Globus pallidus (tissue), 1 donor: ENCODE results near the gene KCNB1.

ENCODE experiments used
- DNase-seq: peaks from one replicate; pipeline ENCODE4 v3.0.0-alpha.2; 2015; ENCODE audit warnings: low spot score

The KCNB1 gene

DNA sequence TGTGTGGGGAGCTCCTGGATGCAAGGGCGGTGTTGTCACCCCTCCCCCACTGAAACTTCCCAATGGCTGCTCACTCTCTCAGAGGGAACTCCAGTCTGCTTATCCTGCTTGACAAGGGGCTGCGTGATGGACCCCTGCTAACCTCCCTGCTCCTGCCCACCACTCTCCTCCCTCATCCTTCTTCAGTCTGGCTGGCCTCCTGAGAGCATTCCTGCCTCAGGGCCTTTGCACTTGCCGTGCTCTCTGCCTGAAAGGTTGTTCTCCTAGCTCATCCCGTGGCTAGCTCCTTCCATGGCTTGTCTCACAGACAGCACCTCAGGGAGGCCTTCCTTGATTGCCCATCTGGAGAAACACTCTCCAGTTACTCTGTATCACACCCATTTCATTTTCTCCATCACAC is 130.7 kb downstream of the KCNB1 start:
- no peak for DNase-seq

DNA sequence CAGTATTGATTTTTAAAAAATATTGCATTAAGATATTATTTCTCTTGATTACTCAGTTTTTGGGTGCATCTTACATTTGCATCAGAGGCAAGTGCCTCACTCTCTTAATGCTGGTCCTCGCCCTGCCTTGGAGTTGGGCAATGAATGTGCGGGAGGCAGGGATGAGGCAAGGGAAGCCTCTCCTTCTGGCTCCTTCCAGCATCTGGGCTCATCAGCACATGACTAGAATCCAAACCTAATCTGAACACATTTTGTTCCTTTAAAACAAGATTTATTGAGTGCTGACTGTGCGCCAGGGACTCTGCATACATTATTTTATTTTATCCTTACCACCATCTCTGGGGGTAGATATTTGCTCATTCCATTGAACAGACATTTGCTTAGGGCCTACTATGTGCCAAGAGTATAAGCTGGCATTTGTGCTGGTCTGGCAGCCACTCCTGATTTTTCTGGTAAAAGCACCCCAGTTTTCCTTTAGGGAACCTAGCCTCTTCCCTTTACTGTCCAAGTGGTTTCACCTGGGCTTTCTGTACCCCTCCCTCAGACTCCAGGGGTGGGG is 132.7 kb downstream of the KCNB1 start:
- no peak for DNase-seq

DNA sequence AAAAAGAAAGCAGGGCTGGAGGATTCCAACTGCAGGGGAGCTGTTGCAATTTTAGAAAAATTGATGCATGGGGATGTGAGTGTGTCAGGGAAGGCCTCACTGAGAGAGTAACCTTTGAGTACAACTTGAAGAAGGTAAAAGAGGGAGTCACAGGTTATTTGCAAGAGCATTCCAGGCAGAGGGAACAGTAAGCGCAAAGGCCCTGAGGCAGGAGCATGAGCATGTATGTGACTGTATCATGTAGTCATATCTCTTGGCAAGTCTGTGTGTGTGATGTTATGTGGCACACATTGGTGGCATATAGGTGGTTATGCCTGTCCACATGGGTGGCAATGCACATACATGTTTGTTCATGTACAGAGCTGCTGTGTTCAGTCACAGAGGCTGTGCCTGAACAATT is 133.4 kb downstream of the KCNB1 start:
- DNase-seq = no peak

DNA sequence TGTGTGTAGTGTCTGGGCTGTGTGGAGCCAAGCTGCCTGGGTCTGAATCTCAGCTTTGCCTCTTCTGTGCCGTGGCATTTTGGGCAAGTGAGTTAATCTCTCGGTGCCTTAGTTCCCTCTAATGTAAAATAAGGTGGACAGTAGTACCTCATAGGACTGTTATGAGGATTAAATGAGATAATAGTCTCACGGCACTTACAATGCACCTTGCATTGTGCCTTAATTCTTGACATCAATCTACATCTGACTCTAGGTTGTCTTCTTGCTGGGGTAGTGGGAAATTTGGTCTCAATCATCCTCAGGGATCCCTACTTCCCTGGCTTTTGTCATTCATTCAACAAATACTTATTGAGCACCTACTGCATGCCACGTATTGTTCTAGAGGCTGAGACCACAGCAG is 133.9 kb downstream of the KCNB1 start:
- DNase-seq = no peak

DNA sequence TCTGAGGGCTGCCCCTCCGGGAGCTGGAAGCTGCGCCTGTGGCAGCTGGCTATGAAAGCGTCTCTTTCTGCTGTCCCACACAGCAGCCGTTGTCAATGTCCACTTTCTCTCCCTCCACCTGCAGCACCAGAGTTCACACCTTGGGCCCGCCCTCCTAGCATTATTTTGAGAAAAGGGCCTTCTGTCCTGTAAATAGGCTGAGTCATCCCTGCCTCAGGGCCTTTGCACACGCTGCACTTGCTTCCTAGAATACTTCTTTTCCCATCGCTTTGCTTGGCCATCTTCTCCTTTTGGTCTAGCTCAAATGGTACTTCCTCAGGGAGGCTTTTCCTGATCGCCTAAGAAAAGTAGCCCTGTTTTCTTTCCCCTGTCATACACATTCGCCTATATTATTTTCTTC is 135.3 kb downstream of the KCNB1 start:
- no peak for DNase-seq

DNA sequence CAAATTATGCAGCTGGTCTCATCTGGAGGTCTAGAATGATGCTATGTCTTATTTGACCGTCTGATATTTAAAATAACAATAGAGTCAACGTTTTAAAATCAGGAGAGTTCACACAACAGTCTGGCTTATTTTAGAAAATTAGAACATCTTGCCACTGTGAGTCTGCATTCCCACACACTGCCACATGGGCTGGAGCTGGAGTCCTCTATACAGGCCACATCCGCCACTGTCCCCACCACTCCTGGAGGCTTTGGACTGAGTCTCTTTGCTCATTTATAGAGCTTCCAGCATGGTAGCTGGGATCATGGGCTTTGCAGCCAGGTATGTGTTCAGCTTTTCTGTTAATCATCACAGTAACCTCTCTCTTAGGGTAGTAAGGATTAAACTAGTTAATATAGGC is 135.8 kb downstream of the KCNB1 start:
- DNase-seq = no peak

DNA sequence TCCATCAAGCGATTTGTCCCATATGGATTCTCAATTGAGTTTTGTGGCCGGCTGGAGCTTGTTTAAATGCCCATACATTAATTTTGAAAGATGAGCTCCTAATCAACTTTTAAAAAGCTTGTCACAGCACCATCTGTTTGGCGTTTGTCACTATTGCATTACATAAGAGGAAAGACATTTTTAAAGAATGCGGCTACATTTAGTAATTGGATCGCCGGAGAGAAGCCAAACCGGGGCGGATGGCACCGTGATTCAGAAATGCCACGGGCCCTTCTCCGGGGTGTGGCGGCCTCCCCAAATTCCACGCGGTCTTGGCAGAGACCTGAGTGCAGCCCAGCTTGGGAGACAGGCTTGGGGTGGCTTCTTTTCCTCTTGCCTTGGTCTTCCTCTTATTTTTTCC is 136.9 kb downstream of the KCNB1 start:
- DNase-seq = no peak

DNA sequence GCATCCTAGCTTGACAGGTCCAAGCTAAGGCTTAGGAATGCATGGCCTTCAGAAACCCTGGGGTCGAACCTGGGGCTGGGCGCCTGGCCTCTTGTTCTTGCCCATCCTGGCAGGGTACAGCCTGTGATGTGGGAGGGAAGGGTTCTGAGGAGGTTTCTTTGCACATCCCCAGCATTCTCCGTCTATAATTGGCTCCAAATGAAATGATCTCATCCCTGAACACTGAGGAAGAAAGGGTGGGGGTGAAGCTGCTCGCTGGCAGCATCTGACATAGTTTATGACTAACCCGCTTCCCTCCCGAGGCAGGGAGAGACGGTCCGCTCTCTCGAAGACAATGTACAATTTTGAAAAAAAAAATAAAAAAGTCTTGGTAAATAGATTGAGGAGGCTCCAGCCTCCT is 137.5 kb downstream of the KCNB1 start:
- DNase-seq = peak; percentile 26

DNA sequence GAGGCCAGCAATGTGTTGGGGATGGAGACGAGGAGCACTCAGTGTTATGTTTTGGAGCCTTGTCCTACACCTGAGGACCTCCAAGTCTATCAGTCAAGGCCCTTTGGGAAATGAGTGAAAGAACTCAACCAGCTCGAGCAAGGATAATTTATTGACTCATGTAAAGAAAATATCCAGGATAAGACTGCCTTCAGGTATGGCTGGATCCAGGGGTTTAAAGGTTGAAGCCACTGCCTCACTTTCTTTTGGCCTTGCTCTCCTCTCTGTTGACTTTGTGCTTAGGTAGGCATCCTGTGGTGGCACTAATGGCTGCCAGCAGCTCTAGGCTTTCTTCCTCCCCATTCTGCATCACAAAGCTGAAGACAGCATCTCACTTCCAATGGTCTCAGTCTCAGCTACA is 138.3 kb downstream of the KCNB1 start:
- DNase-seq = no peak

DNA sequence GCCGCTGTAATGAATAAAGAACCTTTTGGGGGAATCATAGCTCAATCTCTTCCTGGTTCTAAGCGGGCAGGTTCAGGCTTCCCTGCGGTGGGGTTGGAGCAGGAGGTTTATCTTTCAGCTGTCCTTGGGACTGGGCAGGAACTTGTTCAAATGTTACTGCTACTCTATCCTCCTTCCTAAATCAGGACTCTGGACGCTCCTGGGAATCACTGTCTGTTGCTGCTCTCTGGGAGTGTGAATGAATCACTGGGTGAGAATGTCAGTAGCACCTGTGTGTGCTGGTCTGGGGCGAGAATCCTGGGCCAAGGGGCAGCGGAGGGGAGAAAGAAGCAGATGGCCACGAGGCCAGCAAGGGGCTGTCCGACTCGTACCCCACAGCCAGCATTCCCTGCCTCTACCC is 139.2 kb downstream of the KCNB1 start:
- DNase-seq = no peak

DNA sequence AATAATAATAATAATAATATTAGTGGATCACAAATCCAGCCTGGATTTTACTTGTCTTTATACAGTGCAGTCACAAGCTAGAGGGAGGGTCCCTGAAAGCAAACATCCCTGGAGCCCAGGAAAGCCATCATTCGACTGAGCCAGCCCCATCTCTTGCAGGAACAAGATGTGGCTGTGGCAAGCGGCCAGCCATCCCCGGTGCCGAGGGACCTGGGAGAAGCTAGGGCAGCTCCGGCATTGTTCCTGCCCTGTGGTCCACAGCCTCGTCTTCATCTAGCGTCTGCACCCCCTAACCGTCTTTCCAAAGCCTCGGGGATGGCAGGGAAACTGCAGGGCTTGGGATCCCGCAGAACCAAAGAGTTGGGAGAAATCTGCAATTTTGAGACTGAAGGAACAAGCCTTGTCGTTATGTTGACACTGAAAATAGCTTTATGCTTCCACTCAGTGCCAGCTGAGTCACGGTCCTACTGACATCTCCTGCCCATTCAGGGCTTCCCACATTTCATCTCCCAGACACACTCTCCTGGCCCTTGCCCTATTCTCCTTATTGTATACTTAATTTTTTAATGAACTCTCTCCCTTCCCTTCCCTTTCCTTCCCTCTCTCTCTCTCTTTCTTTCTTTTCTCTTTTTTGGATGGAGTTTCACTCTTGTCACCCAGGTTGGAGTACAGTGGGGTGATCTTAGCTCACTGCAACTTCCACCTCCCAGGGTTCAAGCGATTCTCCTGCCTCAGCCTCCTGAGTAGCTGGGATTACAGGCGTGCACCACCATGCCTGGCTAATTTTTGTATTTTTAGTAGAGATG is 142.1 kb downstream of the KCNB1 start:
- DNase-seq = no peak

DNA sequence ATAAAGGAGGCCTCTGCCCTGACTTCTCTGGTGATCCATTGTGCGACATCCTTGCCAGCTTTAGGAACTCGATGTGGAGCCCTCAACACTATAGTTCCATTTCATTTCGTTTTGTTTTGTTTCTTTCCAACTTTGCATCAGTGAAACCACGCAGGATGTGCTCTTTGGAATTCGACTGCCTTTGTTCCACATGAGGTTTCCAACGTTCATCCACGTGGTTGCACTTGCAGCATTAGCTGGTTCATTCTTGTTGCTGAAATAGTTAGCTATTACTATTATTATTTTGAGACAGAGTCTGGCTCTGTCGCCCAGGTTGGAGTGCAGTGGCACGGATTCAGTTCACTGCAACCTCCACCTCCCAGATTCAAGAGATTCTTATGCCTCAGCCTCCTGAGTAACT is 143.3 kb downstream of the KCNB1 start:
- DNase-seq = no peak

DNA sequence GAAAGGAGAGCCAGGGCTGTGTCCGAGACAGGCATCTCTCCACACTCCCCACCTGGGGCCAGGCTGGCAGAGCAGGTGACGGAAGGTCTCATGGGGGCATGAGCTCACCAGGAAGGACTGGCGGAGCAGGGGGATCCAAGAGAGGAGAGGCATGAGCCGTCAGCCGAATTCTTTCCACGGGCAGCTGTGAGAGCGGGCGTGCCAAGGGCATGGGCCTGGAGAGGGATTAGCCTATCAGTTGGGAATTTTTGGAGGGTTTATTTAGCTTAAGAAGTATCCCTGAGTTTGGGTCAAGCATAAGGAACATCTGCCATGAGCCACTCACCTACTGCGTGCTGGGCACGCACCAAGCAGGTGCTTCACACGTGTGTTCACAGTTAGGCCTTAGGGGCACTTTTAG is 144.4 kb downstream of the KCNB1 start:
- no peak for DNase-seq

DNA sequence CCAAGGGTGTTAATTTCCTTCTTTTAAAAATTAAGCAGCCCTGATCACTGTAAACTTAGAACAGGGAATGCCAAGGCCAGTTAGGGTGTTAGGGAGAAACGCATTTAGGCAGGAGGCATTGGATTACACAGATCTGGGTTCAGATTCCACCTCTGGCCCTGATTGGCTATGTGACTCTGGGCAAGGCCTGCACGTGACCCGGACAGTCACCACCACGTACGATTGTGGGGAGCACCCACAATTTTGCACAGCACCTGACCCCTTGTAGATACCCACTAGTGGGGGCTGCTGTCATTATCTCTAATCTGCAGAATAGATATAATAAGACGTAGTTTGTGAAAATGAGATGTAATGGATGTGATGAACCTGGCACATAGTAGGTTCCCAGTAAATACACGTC is 145.1 kb downstream of the KCNB1 start:
- no peak for DNase-seq

DNA sequence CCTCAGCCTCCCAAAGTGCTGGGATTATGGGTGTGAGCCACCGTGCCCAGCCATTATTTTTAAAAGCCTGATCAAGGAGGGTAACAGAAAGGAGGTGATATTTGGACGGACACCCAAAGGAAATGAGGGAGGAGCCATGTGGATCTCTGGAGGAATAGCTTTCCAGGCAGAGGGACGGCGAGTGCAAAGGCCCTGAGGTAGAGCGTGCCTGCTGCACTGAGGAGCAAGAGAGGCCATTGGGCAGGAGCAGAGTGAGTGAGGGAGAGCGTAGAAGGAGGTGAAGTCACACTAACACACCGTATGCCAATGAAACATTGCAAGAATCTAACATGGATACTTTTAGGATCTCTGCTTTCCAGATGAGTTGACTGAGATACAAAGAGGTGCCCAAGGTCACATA is 145.7 kb downstream of the KCNB1 start:
- no peak for DNase-seq

DNA sequence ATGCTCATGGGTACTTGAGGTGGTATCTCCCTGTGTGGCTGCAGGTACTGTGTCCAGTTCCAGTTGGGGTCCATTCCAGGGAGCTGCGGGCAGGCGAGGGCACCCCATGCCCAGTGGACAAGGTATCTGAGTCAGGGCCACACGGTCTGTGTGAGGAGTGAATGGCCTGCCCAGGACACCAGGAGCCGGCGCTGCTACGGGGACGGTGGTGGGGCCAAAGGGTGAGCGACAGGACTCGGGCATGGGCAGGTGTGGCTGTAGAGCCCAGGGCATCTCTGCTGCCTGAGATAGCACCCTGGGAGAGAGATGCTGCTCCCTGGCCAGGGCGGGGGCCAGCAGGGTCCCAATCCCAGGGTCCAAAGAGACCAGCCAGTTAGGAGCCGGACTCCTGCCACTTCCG is 147.0 kb downstream of the KCNB1 start:
- no peak for DNase-seq

DNA sequence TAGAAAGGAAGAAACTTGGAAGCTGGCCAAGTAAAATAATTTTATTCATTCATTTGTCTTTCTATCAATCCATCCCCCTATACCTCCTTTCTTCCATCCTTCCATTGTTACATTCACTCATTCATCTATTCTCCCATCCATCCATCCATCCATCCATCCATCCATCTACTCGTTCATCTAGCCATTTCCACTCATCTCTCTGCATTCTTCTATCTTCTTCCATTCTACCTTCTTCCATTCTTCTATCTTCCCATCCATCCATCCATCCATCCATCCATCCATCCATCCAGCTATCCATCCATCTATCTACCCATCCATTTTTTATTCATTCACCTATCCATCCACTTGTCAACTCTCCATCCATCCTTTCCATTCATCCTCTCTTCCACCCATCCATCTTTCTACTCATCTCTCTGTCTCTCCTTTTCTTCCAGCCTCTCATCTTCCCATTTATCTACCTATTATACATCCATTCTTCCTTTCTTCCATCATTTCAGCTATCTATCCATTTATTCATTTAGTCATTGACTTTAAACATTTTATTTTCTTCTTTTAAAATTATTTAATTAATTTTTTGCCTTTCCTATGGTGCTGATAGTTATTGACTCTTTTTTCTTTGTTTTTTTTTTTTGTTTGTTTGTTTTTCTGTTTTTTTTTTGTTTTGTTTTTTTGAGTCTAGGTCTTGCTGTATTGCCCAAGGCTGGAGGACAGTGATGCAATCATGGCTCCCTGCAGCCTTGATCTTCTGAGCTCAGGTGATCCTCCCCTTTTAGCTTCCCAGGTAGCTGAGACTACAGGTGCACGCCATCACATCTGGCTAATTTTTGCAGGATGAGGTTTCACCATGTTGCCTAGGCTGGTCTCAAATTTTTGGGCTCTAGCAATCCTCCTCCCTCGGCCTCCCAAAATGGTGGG is 151.5 kb downstream of the KCNB1 start:
- DNase-seq = no peak

DNA sequence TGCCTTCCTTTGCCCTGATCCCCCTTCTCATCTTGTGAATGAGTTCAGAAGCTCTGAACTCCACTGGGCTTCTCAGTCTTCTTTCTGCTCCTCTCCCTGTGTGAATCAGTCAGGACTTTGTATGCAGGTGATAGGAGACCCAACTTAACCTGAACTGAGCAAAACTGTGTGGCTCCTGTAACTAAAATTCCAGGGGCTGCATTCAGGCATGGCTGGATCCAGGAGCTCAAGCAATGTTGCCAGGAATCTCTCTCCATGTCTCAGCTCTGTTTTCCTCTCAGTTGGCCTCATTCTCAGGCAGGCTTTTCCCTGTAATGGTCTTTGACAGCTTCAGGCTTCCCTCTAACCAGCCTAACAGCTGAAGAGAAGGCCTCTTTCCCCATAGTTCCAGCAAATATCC is 153.7 kb downstream of the KCNB1 start:
- DNase-seq = no peak

DNA sequence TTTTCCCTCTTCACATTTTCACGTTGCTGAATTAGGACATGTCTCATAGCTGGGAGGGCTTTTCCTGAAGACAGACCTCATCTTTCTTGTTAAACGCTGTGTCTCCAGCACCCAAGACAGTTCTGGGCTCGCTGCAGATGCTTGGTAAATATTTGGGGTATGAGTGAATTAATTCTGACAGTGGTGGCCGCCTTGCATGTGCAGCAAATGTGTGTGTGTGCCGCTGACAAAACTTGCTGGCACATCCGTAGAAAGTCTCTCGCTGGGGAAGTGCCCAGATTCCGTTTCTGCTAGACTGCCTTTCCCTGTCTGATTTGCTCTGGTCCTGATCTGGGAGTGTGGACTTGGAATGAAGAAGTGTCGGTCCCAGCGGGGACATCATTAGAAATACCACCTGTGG is 156.4 kb downstream of the KCNB1 start:
- no peak for DNase-seq

DNA sequence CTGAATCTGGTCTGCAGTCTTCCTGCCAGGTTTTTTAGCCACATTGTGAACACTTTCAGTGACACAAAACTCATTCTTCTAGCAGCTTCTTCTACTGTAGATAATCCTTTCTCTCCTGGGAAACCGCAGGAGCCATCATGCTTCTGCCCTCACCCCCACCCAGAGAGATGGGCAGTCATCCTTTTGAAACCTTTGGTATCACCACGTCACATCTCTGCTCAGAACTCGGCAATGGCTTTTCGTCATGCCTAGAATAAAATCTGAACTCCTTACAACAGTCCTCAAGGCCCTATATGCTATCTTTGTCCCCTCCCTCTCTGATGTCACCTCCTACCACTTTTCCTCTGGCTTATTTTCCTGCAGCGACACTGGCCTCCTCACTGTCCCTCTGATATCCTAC is 158.2 kb downstream of the KCNB1 start:
- DNase-seq = no peak

DNA sequence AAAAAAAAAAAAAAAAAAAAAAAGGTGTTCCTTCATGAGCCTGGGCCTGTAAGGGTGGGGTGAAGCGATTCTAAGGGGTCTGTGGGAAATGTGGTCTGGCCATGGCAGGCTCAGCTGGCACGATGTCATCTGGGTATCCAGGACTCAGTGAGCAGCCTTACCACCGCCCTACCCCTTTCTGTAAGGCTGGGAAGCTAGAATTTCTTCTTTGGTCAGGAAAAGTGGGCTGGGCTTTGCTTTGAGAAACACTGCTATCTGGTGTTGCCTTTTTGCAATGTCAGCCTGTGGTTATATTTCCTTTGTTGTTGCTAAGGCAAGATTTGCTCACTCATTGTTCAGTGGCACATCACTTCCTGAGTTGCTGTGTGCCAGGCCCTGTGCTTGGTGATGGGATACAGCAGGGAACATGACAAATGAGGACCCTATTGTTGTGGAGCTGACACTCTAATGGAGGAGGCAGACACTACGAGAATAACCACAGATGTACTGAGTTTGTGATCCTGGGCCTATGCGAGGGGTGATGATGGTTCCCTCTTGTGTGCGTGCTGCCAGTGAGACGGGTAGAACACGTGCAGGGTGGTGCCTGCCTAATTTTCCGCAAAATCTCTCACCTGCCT is 158.7 kb downstream of the KCNB1 start:
- DNase-seq = no peak

DNA sequence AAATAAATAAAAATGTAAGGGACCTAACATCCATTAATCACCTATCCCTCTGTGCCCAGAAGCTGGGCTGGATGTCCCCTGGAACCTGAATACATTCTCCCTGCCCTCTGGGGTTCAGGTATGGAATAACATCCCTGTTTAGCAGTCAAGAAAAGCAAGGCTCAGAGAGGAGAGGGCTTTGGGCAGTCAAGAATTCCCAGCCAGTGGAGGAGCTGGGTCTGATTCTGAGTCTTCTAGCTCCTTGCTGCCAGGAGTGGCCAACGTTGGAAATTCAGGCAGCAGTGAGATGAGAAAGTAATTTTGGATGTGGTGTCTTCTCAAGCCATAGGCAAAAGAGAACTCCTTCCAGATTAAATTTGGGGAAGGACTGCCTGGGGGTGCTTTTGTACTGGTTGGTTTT is 162.0 kb downstream of the KCNB1 start:
- no peak for DNase-seq
